ENCODE results near the gene PMM1. TPM values are rescaled to one million over a fixed set of nuclear protein-coding genes. Genes with fewer than 3 reads are reported as not detected.

The PMM1 gene
- total RNA-seq, 1 donor from 2014 or later: 39.4 TPM

DNA sequence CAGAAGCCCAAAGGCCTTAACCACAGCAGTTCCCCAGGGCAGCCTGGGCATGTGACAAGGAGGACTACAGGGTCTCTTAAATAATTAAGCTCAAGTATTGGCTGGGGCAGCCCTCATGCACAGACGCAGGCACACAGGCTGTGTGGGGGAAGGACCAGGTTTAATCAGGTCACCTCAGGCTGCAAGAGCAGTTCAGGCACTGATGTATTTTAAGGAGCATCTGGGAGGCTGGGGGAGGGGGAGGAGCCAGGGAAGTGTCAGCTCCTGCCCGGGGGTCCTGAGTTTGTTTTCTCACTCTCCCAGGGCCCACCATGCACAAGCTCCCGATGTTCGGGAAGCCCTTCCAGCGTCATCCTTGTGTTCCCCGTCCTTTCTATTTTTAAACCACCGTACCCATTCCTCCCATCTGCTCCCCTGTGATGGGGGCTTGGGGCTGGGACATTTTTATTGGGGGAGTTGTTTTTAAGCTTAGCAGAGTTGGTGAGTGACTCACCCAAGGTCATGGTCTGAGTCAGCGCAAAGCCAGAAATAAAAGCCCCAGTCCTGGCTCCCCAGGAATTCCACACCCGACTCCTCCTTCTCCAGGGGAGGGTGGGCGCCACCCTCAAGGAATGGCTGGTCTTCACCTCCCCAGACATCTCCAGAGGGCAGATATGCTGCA lies 26.5 kb downstream of the PMM1 start:
- FAIRE-seq (peak; percentile 74), DNase-seq (ENCODE audit: low read depth) (peak; percentile 80)
- H3K79me2 ChIP-seq (ENCODE audit: insufficient read depth, low read length): no peaks in the 10 kb centered on the region
- Mint-ChIP-seq H3K27ac (ENCODE audit: unreplicated experiment) (peak overlapping the region; percentile 71), H3K4me1 (ENCODE audit: low read depth, unreplicated experiment) (peaks cover 35% of the 10 kb centered on the region), H3K9me3 (ENCODE audit: unreplicated experiment) (no peaks in the 10 kb centered on the region), H3K4me3 (ENCODE audit: unreplicated experiment) (peak overlapping the region; percentile 82), H3K36me3 (ENCODE audit: low read depth, unreplicated experiment) (no peaks in the 10 kb centered on the region), H3K27me3 (ENCODE audit: low read depth, unreplicated experiment) (no peaks in the 10 kb centered on the region)
- peak overlapping the region; percentile 44 for H3K27ac ChIP-seq (ENCODE audit: low read depth, low read length)
- H3K9me3 ChIP-seq (ENCODE audit: insufficient read depth, low read depth, low read length): no peaks in the 10 kb centered on the region
- H4K20me1 ChIP-seq (ENCODE audit: insufficient read depth, low read length): no peaks in the 10 kb centered on the region
- H3K9ac ChIP-seq (ENCODE audit: low read length): peak overlapping the region; percentile 40
- peak overlapping the region; percentile 27 for H3K4me3 ChIP-seq (ENCODE audit: insufficient read depth, low read depth, low read length)
- H3K4me2 ChIP-seq (ENCODE audit: low read length): peak overlapping the region; percentile 79
- no peak overlapping the region for H2AFZ ChIP-seq (ENCODE audit: low read depth, low read length)
- TF ChIP-seq CTCF (IDR thresholded peaks at IDR 0.05; ENCODE audit: insufficient read depth, low read depth, low read length) (no peak), EZH2 (IDR thresholded peaks at IDR 0.05; ENCODE audit: insufficient read depth, low read length) (no peak)
- H3K36me3 ChIP-seq (ENCODE audit: insufficient read depth, low read length): no peaks in the 10 kb centered on the region
- no peaks in the 10 kb centered on the region for H3K27me3 ChIP-seq (ENCODE audit: insufficient read depth, low read length)
- H3K4me1 ChIP-seq (ENCODE audit: insufficient read depth, low read length): peaks cover 53% of the 10 kb centered on the region

DNA sequence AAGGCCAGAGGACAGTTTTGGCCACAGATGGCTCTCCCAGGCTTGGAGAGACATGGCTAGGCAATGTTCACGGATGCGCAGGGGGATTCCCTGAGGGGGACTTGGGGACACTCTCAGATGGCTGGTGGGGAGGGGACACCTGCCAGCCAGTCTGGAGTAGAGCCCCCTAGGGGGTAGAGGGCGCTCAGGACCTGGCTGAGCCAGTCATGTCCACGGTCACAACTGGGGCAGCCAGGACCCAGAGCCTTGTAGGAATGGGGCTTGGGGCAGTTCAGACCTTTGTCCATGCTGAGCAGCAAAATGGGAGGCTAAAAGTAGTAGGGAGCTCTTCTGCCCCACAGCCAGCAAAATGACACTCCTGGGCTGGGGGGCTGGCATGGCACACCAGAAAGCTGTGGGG lies 27.2 kb downstream of the PMM1 start:
- H3K9me3 ChIP-seq (ENCODE audit: insufficient read depth, low read depth, low read length): no peaks in the 10 kb centered on the region
- Mint-ChIP-seq H3K27ac (ENCODE audit: unreplicated experiment) (peak overlapping the region; percentile 71), H3K9me3 (ENCODE audit: unreplicated experiment) (no peaks in the 10 kb centered on the region), H3K4me1 (ENCODE audit: low read depth, unreplicated experiment) (peaks cover 39% of the 10 kb centered on the region), H3K36me3 (ENCODE audit: low read depth, unreplicated experiment) (no peaks in the 10 kb centered on the region), H3K27me3 (ENCODE audit: low read depth, unreplicated experiment) (no peaks in the 10 kb centered on the region), H3K4me3 (ENCODE audit: unreplicated experiment) (peak overlapping the region; percentile 82)
- no peak overlapping the region for H3K4me3 ChIP-seq (ENCODE audit: insufficient read depth, low read depth, low read length)
- FAIRE-seq: no peak
- H3K27ac ChIP-seq (ENCODE audit: low read depth, low read length): peak overlapping the region; percentile 44
- no peaks in the 10 kb centered on the region for H3K79me2 ChIP-seq (ENCODE audit: insufficient read depth, low read length)
- peak overlapping the region; percentile 79 for H3K4me2 ChIP-seq (ENCODE audit: low read length)
- H3K27me3 ChIP-seq (ENCODE audit: insufficient read depth, low read length): no peaks in the 10 kb centered on the region
- H2AFZ ChIP-seq (ENCODE audit: low read depth, low read length): no peak overlapping the region
- no peaks in the 10 kb centered on the region for H4K20me1 ChIP-seq (ENCODE audit: insufficient read depth, low read length)
- H3K36me3 ChIP-seq (ENCODE audit: insufficient read depth, low read length): no peaks in the 10 kb centered on the region
- no peak for DNase-seq (ENCODE audit: low read depth)
- peaks cover 59% of the 10 kb centered on the region for H3K4me1 ChIP-seq (ENCODE audit: insufficient read depth, low read length)
- H3K9ac ChIP-seq (ENCODE audit: low read length): peak overlapping the region; percentile 40
- TF ChIP-seq EZH2 (IDR thresholded peaks at IDR 0.05; ENCODE audit: insufficient read depth, low read length): no peak
- no peak for TF ChIP-seq CTCF (IDR thresholded peaks at IDR 0.05; ENCODE audit: insufficient read depth, low read depth, low read length)

DNA sequence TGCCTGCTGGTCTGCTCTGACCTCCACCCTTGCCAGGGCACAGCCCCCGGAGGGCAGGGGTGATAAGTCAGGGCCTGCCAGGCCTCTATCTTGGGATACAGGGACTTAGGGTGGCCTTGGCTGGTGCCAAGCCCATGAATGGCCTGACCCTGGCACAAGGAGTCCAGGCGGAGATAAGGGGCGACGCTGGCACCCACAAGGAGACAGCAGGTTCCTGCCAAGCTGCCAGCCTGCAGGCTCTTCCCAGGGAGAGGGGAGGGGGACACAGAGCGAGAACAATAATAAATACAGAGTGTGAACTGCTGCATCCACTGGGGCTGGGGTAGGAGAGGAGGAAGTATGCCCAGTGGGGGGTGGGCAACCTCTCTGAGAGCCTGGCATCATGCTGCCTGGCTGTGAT lies 27.9 kb downstream of the PMM1 start:
- no peaks in the 10 kb centered on the region for H3K36me3 ChIP-seq (ENCODE audit: insufficient read depth, low read length)
- Mint-ChIP-seq H3K36me3 (ENCODE audit: low read depth, unreplicated experiment) (no peaks in the 10 kb centered on the region), H3K27me3 (ENCODE audit: low read depth, unreplicated experiment) (no peaks in the 10 kb centered on the region), H3K27ac (ENCODE audit: unreplicated experiment) (no peak overlapping the region), H3K4me1 (ENCODE audit: low read depth, unreplicated experiment) (peaks cover 44% of the 10 kb centered on the region), H3K4me3 (ENCODE audit: unreplicated experiment) (peak overlapping the region; percentile 82), H3K9me3 (ENCODE audit: unreplicated experiment) (no peaks in the 10 kb centered on the region)
- no peaks in the 10 kb centered on the region for H3K9me3 ChIP-seq (ENCODE audit: insufficient read depth, low read depth, low read length)
- H3K4me3 ChIP-seq (ENCODE audit: insufficient read depth, low read depth, low read length): peak overlapping the region; percentile 55
- peaks cover 64% of the 10 kb centered on the region for H3K4me1 ChIP-seq (ENCODE audit: insufficient read depth, low read length)
- no peaks in the 10 kb centered on the region for H3K79me2 ChIP-seq (ENCODE audit: insufficient read depth, low read length)
- TF ChIP-seq CTCF (IDR thresholded peaks at IDR 0.05; ENCODE audit: insufficient read depth, low read depth, low read length) (no peak), EZH2 (IDR thresholded peaks at IDR 0.05; ENCODE audit: insufficient read depth, low read length) (no peak)
- H2AFZ ChIP-seq (ENCODE audit: low read depth, low read length): no peak overlapping the region
- no peak overlapping the region for H3K27ac ChIP-seq (ENCODE audit: low read depth, low read length)
- peak overlapping the region; percentile 79 for H3K4me2 ChIP-seq (ENCODE audit: low read length)
- DNase-seq (ENCODE audit: low read depth) (no peak), FAIRE-seq (no peak)
- H3K9ac ChIP-seq (ENCODE audit: low read length): peak overlapping the region; percentile 76
- H4K20me1 ChIP-seq (ENCODE audit: insufficient read depth, low read length): no peaks in the 10 kb centered on the region
- H3K27me3 ChIP-seq (ENCODE audit: insufficient read depth, low read length): no peaks in the 10 kb centered on the region
